K562 (cell line): ENCODE data around the gene GRB2. TPM values are rescaled to one million over a fixed set of nuclear protein-coding genes. Genes with fewer than 3 reads are reported as not detected.

Source experiments
- ATAC-seq: fragments of 200-7000 bp; cut with Tn5 transposase; 3 replicates; pipeline ENCODE4 v1.9.1; 2020; ENCODE audit warnings: moderate library complexity
- BruUV-seq: library from RNA; stranded (reverse); fragments of 400-500 nt; replicated peaks from 2 replicates; lab custom pipeline; 2021; lab: Mats Ljungman, UMichigan
- CTCF ChIA-PET: fragments of 300-600 bp; formaldehyde crosslinking; extraction: SDS; loops from one replicate; lab custom pipeline; 2021; ENCODE audit warnings: low intra/inter-chr PET ratio; lab: Yijun Ruan, JAX
- POLR2A ChIA-PET: fragments of 300-600, 350-650 bp; sonication (Branson Sonifier 250); formaldehyde crosslinking; extraction: SDS; loops from one replicate; lab custom pipeline; 2021; ENCODE audit warnings: antibody characterized with exemption, inconsistent platforms; lab: Yijun Ruan, JAX
- DNase-seq, 4 experiments: peaks; one replicate each; pipeline versions ENCODE4 v3.0.0 to v3.0.0-alpha.2; 2011 to 2018; ENCODE audit warnings: low spot score in 3 of 4, mixed read lengths in 3 of 4; ENCODE audit errors: extremely low read depth in 1 of 4
- FAIRE-seq: peaks from 2 replicates; lab custom pipeline; 2011; peaks lifted over from hg19 to GRCh38; lab: Jason Lieb, UNC
- H2AFZ ChIP-seq: 2 replicates; pipeline ENCODE4 v1.6.0; 2011; ENCODE audit warnings: low read depth, low read length, control low read depth, inconsistent platforms
- H3K27ac ChIP-seq: fragments of 200-600 bp; 3 replicates; pipeline ENCODE4 v1.8.0; 2011; ENCODE audit warnings: low read depth, mild to moderate bottlenecking, control low read depth, inconsistent platforms, low read length, moderate library complexity, mixed read lengths; ENCODE audit errors: extremely low read depth
- H3K27me3 ChIP-seq, 2 experiments: fragments of 300-600 bp in 1 of 2; 2 replicates in 1 of 2; 3 replicates in 1 of 2; pipeline versions ENCODE4 v1.6.0 to v1.8.0; 2011; ENCODE audit warnings: inconsistent platforms in 2 of 2, low read length in 2 of 2, mild to moderate bottlenecking in 1 of 2, mixed read lengths in 1 of 2, moderate library complexity in 1 of 2; ENCODE audit not compliant: control insufficient read depth in 2 of 2, insufficient read depth in 2 of 2
- H3K36me3 ChIP-seq: fragments of 300-600 bp; 3 replicates; pipeline ENCODE4 v1.8.0; 2011; ENCODE audit warnings: mild to moderate bottlenecking, low read length, inconsistent platforms; ENCODE audit not compliant: control insufficient read depth, insufficient read depth
- H3K4me1 ChIP-seq, 2 experiments: fragments of 200-600 bp in 1 of 2; replicated peaks in 1 of 2; 2 replicates in 1 of 2; 3 replicates in 1 of 2; pipeline versions ENCODE4 v1.5.1 to v1.8.0; 2011; ENCODE audit warnings: inconsistent platforms in 2 of 2, low read length in 2 of 2, mild to moderate bottlenecking in 1 of 2, mixed read lengths in 1 of 2, moderate library complexity in 1 of 2; ENCODE audit not compliant: control insufficient read depth in 2 of 2, insufficient read depth in 2 of 2
- H3K4me2 ChIP-seq: 2 replicates; pipeline ENCODE4 v1.6.1; 2011; ENCODE audit warnings: low read length, control low read depth, inconsistent platforms, mixed read lengths; ENCODE audit not compliant: insufficient read depth
- H3K4me3 ChIP-seq: fragments of 200-600 bp; sonication (generic), shearing (Covaris generic); 2 replicates; pipeline ENCODE4 v1.5.1; 2016; ENCODE audit warnings: control low read depth, inconsistent platforms
- H3K79me2 ChIP-seq: fragments of 200-600 bp; 3 replicates; pipeline ENCODE4 v1.8.0; 2011; ENCODE audit warnings: low read length, inconsistent platforms; ENCODE audit not compliant: control insufficient read depth, insufficient read depth
- H3K9ac ChIP-seq, 2 experiments: 2 replicates each; pipeline versions ENCODE4 v1.6.0 to v1.6.1; 2011; ENCODE audit warnings: low read depth in 2 of 2, low read length in 2 of 2, control low read depth in 1 of 2, inconsistent platforms in 1 of 2, mild to moderate bottlenecking in 1 of 2, mixed read lengths in 1 of 2; ENCODE audit not compliant: insufficient read depth in 1 of 2
- H3K9me1 ChIP-seq: one replicate; pipeline ENCODE4 v1.6.0; 2011; ENCODE audit warnings: inconsistent platforms, mild to moderate bottlenecking, low read length, moderate library complexity; ENCODE audit not compliant: control insufficient read depth, insufficient read depth
- H3K9me3 ChIP-seq: replicated peaks from 2 replicates; pipeline ENCODE4 v1.5.1; 2011; ENCODE audit warnings: low read depth, low read length, inconsistent platforms; ENCODE audit not compliant: control insufficient read depth, insufficient read depth
- H4K20me1 ChIP-seq: replicated peaks from 2 replicates; pipeline ENCODE4 v1.6.1; 2011; ENCODE audit warnings: low read length, inconsistent platforms, mixed read lengths; ENCODE audit not compliant: control insufficient read depth, insufficient read depth
- POLR2A ChIP-seq: fragments of 450-650 bp; conservative IDR thresholded peaks from 2 replicates; pipeline ENCODE4 v1.6.1; 2016
- RBM34 ChIP-seq: fragments of 200-400 bp; formaldehyde crosslinking; IDR thresholded peaks from 2 replicates; pipeline ENCODE4 v1.6.1; 2018; ENCODE audit warnings: low read length, borderline replicate concordance; ENCODE audit not compliant: insufficient read depth
- SIRT6 ChIP-seq: IDR thresholded peaks from one replicate; pipeline ENCODE4 v1.6.1; 2012; ENCODE audit warnings: low read depth, mild to moderate bottlenecking, control low read depth, inconsistent platforms, low read length, moderate library complexity
- ZNF780A ChIP-seq: fragments of 250-450 bp; sonication (Bioruptor Pico); IDR thresholded peaks from 2 replicates; pipeline ENCODE4 v1.5.0; 2021; ENCODE audit warnings: mild to moderate bottlenecking
- ZSCAN29 ChIP-seq: fragments of 450-650 bp; IDR thresholded peaks from 2 replicates; pipeline ENCODE4 v1.6.1; 2017
- WGBS: fragments of 100-300 bp; shearing (Covaris generic); methylation state at CpG from one replicate; pipeline ENCODE4 v1.1.6; 2016; ENCODE audit warnings: low coverage, mixed read lengths; ENCODE audit not compliant: insufficient coverage; ENCODE audit errors: missing lambda C conversion rate; 5-methylcytosine and 5-hydroxymethylcytosine counted together
- in situ Hi-C: fragments of 300-500 bp; cut with MboI; formaldehyde crosslinking; loops from 4 replicates; pipeline ENCODE4 v1.15.0; 2018; ENCODE audit warnings: inconsistent platforms, mixed read lengths
- intact Hi-C: fragments of 100-400 bp; cut with micrococcal nuclease; formaldehyde crosslinking; loops from 2 replicates; pipeline ENCODE4 v1.14.2; 2022
- polyA plus RNA-seq, 8 experiments: library from polyadenylated mRNA; depleted of rRNA in 4 of 8; stranded (reverse) in 5 of 8; unstranded in 3 of 8; fragments of >200 nt; fragmentation: Nextera tagmentation in 2 of 8; fragmentation: Illumina TruSeq in 1 of 8; extraction: Ambion mirVana in 2 of 8; extraction: Trizol in 1 of 8; gene quantifications; 2 replicates each; pipeline versions ENCODE4 v1.2.1 to v1.2.3, GENCODE V29; 2011 to 2014; ENCODE audit warnings: inconsistent platforms in 1 of 8, missing spikeins in 1 of 8
- total RNA-seq, 7 experiments: library from RNA; depleted of rRNA in 6 of 7; stranded (reverse); fragments of >200 nt in 6 of 7; fragmentation: Illumina TruSeq in 2 of 7; extraction: Trizol in 2 of 7; gene quantifications; 2 replicates each; pipeline versions ENCODE4 v1.2.1 to v1.2.3, GENCODE V29; 2011 to 2021; ENCODE audit warnings: low replicate concordance in 1 of 7
- TF ChIP-seq, protein P1 (sequence below): sonication (generic); formaldehyde crosslinking; IDR thresholded peaks from 2 replicates; pipeline ENCODE4 v1.9.0; 2022; ENCODE audit warnings: mild to moderate bottlenecking, missing genetic modification reagents
- TF ChIP-seq, protein P2 (sequence below): sonication (generic); formaldehyde crosslinking; IDR thresholded peaks from 2 replicates; pipeline ENCODE4 v1.8.0; 2023; ENCODE audit warnings: mild to moderate bottlenecking, missing genetic modification reagents
- TF ChIP-seq, protein P3 (sequence below): conservative IDR thresholded peaks from 2 replicates; pipeline ENCODE4 v1.6.1; 2011; ENCODE audit warnings: low read depth, mild to moderate bottlenecking, low read length; ENCODE audit not compliant: control insufficient read depth

Gene GRB2
- total and polyA plus RNA-seq, 9 of the 15 experiments (the other 6 are each of a cell fraction or from before 2014, with no cell fraction given), result 57.2 to 136 (median 84.8) TPM

DNA sequence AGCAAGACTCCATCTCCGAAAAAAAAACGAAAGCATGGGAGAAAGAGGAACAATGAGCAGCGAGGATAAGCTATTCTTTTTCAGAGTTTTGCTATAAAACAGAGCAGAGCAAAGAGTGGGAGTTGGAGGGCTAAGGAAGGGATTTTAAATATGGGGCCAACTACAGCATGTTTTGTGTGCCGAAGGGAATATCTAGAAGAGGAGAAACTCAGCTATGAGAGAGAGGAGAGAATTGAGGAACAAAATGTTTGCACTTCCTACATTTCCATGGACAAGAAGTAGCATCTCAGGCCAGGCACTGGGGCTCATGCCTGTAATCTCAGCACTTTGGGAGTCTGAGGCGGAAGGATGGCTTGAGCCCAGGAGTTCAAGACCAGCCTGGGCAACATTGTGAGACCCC lies 13.1 kb upstream of the GRB2 start:
- 9% methylated on average over 5 of the region's 5 CpGs for WGBS
- H3K4me3 ChIP-seq, result no peak overlapping the region
- CTCF ChIA-PET, result no interaction called here

More for the DNA sequence above, 13.1 kb upstream of the GRB2 start:
- DNase-seq, result no peak
- no TSS peak for BruUV-seq
- in situ Hi-C loops (loop anchor here (10.0 kb wide), 2 partner anchors 154 to 304 kb away; partner anchors contain the start of genes GGA3 and MRPS7), intact Hi-C loops (no loop called here)
- Histone ChIP-seq H3K4me1 (no peaks in the 10 kb centered on the region), H2AFZ (no peak overlapping the region), H3K36me3 (no peaks in the 10 kb centered on the region), H4K20me1 (no peaks in the 10 kb centered on the region), H3K27me3 (peaks cover 0 to 9% of the 10 kb centered on the region in 2 experiments; a peak in 2 of 5 replicates), H3K79me2 (no peaks in the 10 kb centered on the region), H3K9me3 (no peaks in the 10 kb centered on the region), H3K27ac (no peak overlapping the region), H3K9me1 (no peaks in the 10 kb centered on the region), H3K4me2 (no peak overlapping the region), H3K9ac (no peak overlapping the region)
- FAIRE-seq, result no peak
- TF ChIP-seq, protein P1, sequence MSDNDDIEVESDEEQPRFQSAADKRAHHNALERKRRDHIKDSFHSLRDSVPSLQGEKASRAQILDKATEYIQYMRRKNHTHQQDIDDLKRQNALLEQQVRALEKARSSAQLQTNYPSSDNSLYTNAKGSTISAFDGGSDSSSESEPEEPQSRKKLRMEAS, result no peak
- TF ChIP-seq, protein P2, sequence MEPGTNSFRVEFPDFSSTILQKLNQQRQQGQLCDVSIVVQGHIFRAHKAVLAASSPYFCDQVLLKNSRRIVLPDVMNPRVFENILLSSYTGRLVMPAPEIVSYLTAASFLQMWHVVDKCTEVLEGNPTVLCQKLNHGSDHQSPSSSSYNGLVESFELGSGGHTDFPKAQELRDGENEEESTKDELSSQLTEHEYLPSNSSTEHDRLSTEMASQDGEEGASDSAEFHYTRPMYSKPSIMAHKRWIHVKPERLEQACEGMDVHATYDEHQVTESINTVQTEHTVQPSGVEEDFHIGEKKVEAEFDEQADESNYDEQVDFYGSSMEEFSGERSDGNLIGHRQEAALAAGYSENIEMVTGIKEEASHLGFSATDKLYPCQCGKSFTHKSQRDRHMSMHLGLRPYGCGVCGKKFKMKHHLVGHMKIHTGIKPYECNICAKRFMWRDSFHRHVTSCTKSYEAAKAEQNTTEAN, result no peak
- no peak for TF ChIP-seq SIRT6
- no peak for TF ChIP-seq ZNF780A (CRISPR knock-in tag)
- TF ChIP-seq, protein P3, sequence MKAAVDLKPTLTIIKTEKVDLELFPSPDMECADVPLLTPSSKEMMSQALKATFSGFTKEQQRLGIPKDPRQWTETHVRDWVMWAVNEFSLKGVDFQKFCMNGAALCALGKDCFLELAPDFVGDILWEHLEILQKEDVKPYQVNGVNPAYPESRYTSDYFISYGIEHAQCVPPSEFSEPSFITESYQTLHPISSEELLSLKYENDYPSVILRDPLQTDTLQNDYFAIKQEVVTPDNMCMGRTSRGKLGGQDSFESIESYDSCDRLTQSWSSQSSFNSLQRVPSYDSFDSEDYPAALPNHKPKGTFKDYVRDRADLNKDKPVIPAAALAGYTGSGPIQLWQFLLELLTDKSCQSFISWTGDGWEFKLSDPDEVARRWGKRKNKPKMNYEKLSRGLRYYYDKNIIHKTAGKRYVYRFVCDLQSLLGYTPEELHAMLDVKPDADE, result no peak
- no peak for TF ChIP-seq POLR2A
- TF ChIP-seq RBM34, result no peak
- no peak for TF ChIP-seq ZSCAN29
- POLR2A ChIA-PET, result interaction anchor here (0.6 to 1.1 kb wide), 4 partner anchors 68 to 150 kb away, joined by 3 read pairs; no protein-coding TSS in a partner anchor
- no peak for ATAC-seq
